Endothelial cell of umbilical vein (primary cell): ENCODE data around the gene TSPAN9.

Experiments used
- EZH2 ChIP-seq: IDR thresholded peaks from 2 replicates; pipeline ENCODE4 v1.6.1; 2012; ENCODE audit warnings: borderline replicate concordance, low read depth, mild to moderate bottlenecking, moderate library complexity, low read length, inconsistent platforms; ENCODE audit not compliant: severe bottlenecking
- GATA2 ChIP-seq: IDR thresholded peaks from 2 replicates; pipeline ENCODE4 v1.7.0; 2011; ENCODE audit warnings: low read depth, mild to moderate bottlenecking, moderate library complexity, mixed read lengths, low read length; ENCODE audit not compliant: insufficient read length, insufficient read depth
- JUN ChIP-seq: IDR thresholded peaks from 2 replicates; pipeline ENCODE4 v1.6.1; 2011; ENCODE audit warnings: borderline replicate concordance, low read depth; ENCODE audit not compliant: insufficient read length, insufficient read depth
- POLR2A ChIP-seq: IDR thresholded peaks from 2 replicates; pipeline ENCODE4 v1.6.1; 2012; ENCODE audit warnings: low read depth, mild to moderate bottlenecking, control low read depth, low read length
- POLR2AphosphoS5 ChIP-seq: IDR thresholded peaks from 2 replicates; pipeline ENCODE4 v1.6.1; 2012; ENCODE audit warnings: low read depth, mild to moderate bottlenecking, control low read depth, low read length, moderate library complexity; ENCODE audit not compliant: insufficient read depth
- TF ChIP-seq, protein P1 (sequence below), 2 donors: IDR thresholded peaks; 1 replicate in 1 of 2; 2 replicates in 1 of 2; pipeline ENCODE4 v1.5.1; 2011; ENCODE audit warnings: low read length in 2 of 2, mild to moderate bottlenecking in 2 of 2, moderate library complexity in 2 of 2, control low read depth in 1 of 2, inconsistent platforms in 1 of 2, low read depth in 1 of 2; ENCODE audit not compliant: insufficient read depth in 1 of 2; ENCODE audit errors: extremely low read depth in 1 of 2

DNA sequence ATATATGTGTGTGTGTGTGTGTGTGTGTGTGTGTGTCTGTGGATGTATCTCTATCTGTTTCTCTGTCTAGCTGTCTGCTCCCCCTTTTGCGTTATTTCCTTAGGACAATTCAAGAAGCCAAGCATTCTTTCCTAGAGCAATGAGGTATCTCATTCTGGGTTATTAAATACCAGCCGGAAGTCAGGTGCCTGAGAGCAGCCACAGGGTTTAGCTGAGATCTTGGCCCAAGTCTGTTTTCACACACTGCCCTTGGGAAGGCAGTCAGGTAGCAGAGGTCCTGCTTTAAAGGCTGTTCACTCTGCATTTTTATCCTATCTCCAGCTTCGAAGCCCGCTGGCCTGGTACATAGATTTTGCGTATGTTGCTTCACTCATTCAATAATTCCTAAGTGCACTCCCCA lies 76.8 kb downstream of the TSPAN9 start:
- TF ChIP-seq POLR2AphosphoS5 (no peak), POLR2A (no peak), EZH2 (no peak), GATA2 (no peak), JUN (no peak)
- TF ChIP-seq, protein P1, sequence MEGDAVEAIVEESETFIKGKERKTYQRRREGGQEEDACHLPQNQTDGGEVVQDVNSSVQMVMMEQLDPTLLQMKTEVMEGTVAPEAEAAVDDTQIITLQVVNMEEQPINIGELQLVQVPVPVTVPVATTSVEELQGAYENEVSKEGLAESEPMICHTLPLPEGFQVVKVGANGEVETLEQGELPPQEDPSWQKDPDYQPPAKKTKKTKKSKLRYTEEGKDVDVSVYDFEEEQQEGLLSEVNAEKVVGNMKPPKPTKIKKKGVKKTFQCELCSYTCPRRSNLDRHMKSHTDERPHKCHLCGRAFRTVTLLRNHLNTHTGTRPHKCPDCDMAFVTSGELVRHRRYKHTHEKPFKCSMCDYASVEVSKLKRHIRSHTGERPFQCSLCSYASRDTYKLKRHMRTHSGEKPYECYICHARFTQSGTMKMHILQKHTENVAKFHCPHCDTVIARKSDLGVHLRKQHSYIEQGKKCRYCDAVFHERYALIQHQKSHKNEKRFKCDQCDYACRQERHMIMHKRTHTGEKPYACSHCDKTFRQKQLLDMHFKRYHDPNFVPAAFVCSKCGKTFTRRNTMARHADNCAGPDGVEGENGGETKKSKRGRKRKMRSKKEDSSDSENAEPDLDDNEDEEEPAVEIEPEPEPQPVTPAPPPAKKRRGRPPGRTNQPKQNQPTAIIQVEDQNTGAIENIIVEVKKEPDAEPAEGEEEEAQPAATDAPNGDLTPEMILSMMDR (IDR thresholded peaks at IDR 0.05; ENCODE audit: extremely low read depth in 1 of 2, insufficient read depth in 1 of 2, low read depth in 1 of 2, low read length in 2 of 2) = no peak
